Prostate gland (tissue), 2 donors: ENCODE measurements around the gene S100A11. TPM values are rescaled to one million over a fixed set of nuclear protein-coding genes. Genes with fewer than 3 reads are reported as not detected.

Source experiments
- DNase-seq: peaks from one replicate; pipeline ENCODE4 v3.0.0-alpha.2; 2019; ENCODE audit warnings: low spot score
- H3K27ac ChIP-seq, 2 donors: fragments of 200-600 bp; sonication (generic); 2 replicates each; pipeline ENCODE4 v1.5.1; 2017 to 2019
- H3K27me3 ChIP-seq: fragments of 200-600 bp; sonication (generic); replicated peaks from 2 replicates; pipeline ENCODE4 v1.5.1; 2019; ENCODE audit not compliant: insufficient read depth
- H3K36me3 ChIP-seq, 2 donors: fragments of 200-600 bp; sonication (generic); 1 replicate in 1 of 2; 2 replicates in 1 of 2; pipeline versions ENCODE4 v1.5.1 to v1.8.1; 2017 to 2019
- H3K4me1 ChIP-seq: fragments of 200-600 bp; sonication (generic); replicated peaks from 2 replicates; pipeline ENCODE4 v1.5.1; 2019
- H3K4me3 ChIP-seq, 2 donors: fragments of 200-600 bp; sonication (generic); 2 replicates each; pipeline ENCODE4 v1.5.1; 2017 to 2019
- H3K9me3 ChIP-seq: fragments of 200-600 bp; sonication (generic); 2 replicates; pipeline ENCODE4 v1.5.1; 2017
- CTCF ChIP-seq, 4 experiments: fragments of 200-600 bp in 2 of 4; fragments of 450-650 bp in 2 of 4; sonication (generic) in 2 of 4; IDR thresholded peaks; 1 replicate in 3 of 4; 2 replicates in 1 of 4; pipeline ENCODE4 v1.5.1; 2016 to 2019; ENCODE audit warnings: antibody characterized with exemption in 4 of 4, mild to moderate bottlenecking in 2 of 4, moderate library complexity in 2 of 4
- POLR2A ChIP-seq: fragments of 450-650 bp; IDR thresholded peaks from one replicate; pipeline ENCODE4 v1.6.1; 2016; ENCODE audit warnings: antibody characterized with exemption, mild to moderate bottlenecking
- POLR2AphosphoS5 ChIP-seq: sonication (generic); formaldehyde crosslinking; IDR thresholded peaks from one replicate; pipeline ENCODE4 v1.6.1; 2017; ENCODE audit warnings: antibody characterized with exemption
- WGBS: methylation state at CpG from one replicate; pipeline ENCODE4 v1.1.5; 2018; 5-methylcytosine and 5-hydroxymethylcytosine counted together
- intact Hi-C: fragments of 100-400 bp; cut with DNase I; formaldehyde crosslinking; loops from one replicate; pipeline ENCODE4 v1.14.2; 2022
- total RNA-seq, 2 donors: library from RNA; depleted of rRNA; stranded (reverse); fragments of >200 nt; gene quantifications; one replicate each; pipeline ENCODE4 v1.1.0, GENCODE V29; 2016

Gene S100A11
- total RNA-seq, 2 donors from 2014 or later: 253 to 351 TPM

- H3K36me3 ChIP-seq: no peaks in the 10 kb centered on the region
- intact Hi-C loops: no loop called here
- TF ChIP-seq POLR2AphosphoS5 (no peak), POLR2A (no peak), CTCF (IDR thresholded peaks at IDR 0.05) (no peak)
- no peak overlapping the region for H3K4me3 ChIP-seq
- WGBS: 43% methylated on average over 1 of the region's 1 CpG
- H3K27me3 ChIP-seq: no peaks in the 10 kb centered on the region
- no peak overlapping the region for H3K27ac ChIP-seq
- peaks cover 2% of the 10 kb centered on the region for H3K4me1 ChIP-seq
- H3K9me3 ChIP-seq: no peaks in the 10 kb centered on the region
- no peak for DNase-seq
These were observed 5.2 kb upstream of the S100A11 start for GRCh38 chr1:152042030-152042429.

GRCh38 chr1:152039886-152040285 is 3.1 kb upstream of the S100A11 start:
- no peaks in the 10 kb centered on the region for H3K4me1 ChIP-seq
- intact Hi-C loops: no loop called here
- no peak overlapping the region for H3K4me3 ChIP-seq
- H3K36me3 ChIP-seq: no peaks in the 10 kb centered on the region
- no peaks in the 10 kb centered on the region for H3K27me3 ChIP-seq
- no peak overlapping the region for H3K27ac ChIP-seq
- no peaks in the 10 kb centered on the region for H3K9me3 ChIP-seq
- no peak for DNase-seq
- WGBS: 81% methylated on average over 1 of the region's 1 CpG
- no peak for TF ChIP-seq CTCF (IDR thresholded peaks at IDR 0.05)
- no peak for TF ChIP-seq POLR2A
- TF ChIP-seq POLR2AphosphoS5: no peak

GRCh38 chr1:152039461-152039860 is 2.7 kb upstream of the S100A11 start:
- Histone ChIP-seq H3K27ac (no peak overlapping the region), H3K4me1 (no peaks in the 10 kb centered on the region), H3K9me3 (no peaks in the 10 kb centered on the region), H3K4me3 (no peak overlapping the region), H3K27me3 (no peaks in the 10 kb centered on the region), H3K36me3 (no peaks in the 10 kb centered on the region)
- TF ChIP-seq POLR2AphosphoS5: no peak
- no peak for TF ChIP-seq POLR2A
- no peak for TF ChIP-seq CTCF (IDR thresholded peaks at IDR 0.05)
- intact Hi-C loops: no loop called here
- no peak for DNase-seq
- 93% methylated on average over 1 of the region's 1 CpG for WGBS

GRCh38 chr1:152038871-152039270 is 2.1 kb upstream of the S100A11 start:
- H3K9me3 ChIP-seq: no peaks in the 10 kb centered on the region
- no peak overlapping the region for H3K27ac ChIP-seq
- H3K4me3 ChIP-seq: no peak overlapping the region
- intact Hi-C loops: no loop called here
- 96% methylated on average over 10 of the region's 10 CpGs for WGBS
- TF ChIP-seq POLR2AphosphoS5 (no peak), CTCF (IDR thresholded peaks at IDR 0.05) (no peak), POLR2A (no peak)
- DNase-seq: no peak
- H3K27me3 ChIP-seq: no peaks in the 10 kb centered on the region
- no peaks in the 10 kb centered on the region for H3K36me3 ChIP-seq
- H3K4me1 ChIP-seq: no peaks in the 10 kb centered on the region

- no peaks in the 10 kb centered on the region for H3K9me3 ChIP-seq
- H3K27me3 ChIP-seq: no peaks in the 10 kb centered on the region
- TF ChIP-seq POLR2A (no peak), CTCF (IDR thresholded peaks at IDR 0.05) (no peak), POLR2AphosphoS5 (no peak)
- DNase-seq: peak; percentile 49
- peak overlapping the region; percentile 55 to 69 for H3K4me3 ChIP-seq
- intact Hi-C loops: no loop called here
- 7% methylated on average over 17 of the region's 17 CpGs for WGBS
- H3K27ac ChIP-seq: peak overlapping the region; percentile 95 to 97
- peaks cover 4% of the 10 kb centered on the region for H3K4me1 ChIP-seq
- H3K36me3 ChIP-seq: peaks cover 5 to 10% of the 10 kb centered on the region in 2 donors
These were observed 1.1 kb downstream of the S100A11 start for GRCh38 chr1:152035539-152036266.
